Left lobe of liver (tissue), 2 donors: ENCODE measurements around the gene FSTL5. TPM values are rescaled to one million over a fixed set of nuclear protein-coding genes. Genes with fewer than 3 reads are reported as not detected.

Experiments
- ATAC-seq: fragments of 200-7000 bp; cut with Tn5 transposase; one replicate; pipeline ENCODE4 v1.9.1; 2020; ENCODE audit warnings: mild to moderate bottlenecking, moderate library complexity
- DNase-seq: peaks from one replicate; pipeline ENCODE4 v3.0.0-alpha.2; 2020; ENCODE audit warnings: low spot score
- total RNA-seq: library from RNA; stranded (reverse); gene quantifications from one replicate; pipeline ENCODE4 v1.2.1, GENCODE V29; 2021
- donor health status: DM: no; HTN: no; CAD: no; lungs with moderate emphysema.
- donor health status: DM: no; HTN: yes; CAD: no.

The FSTL5 gene
- total RNA-seq, 1 donor from 2014 or later: 0.68 TPM

DNA sequence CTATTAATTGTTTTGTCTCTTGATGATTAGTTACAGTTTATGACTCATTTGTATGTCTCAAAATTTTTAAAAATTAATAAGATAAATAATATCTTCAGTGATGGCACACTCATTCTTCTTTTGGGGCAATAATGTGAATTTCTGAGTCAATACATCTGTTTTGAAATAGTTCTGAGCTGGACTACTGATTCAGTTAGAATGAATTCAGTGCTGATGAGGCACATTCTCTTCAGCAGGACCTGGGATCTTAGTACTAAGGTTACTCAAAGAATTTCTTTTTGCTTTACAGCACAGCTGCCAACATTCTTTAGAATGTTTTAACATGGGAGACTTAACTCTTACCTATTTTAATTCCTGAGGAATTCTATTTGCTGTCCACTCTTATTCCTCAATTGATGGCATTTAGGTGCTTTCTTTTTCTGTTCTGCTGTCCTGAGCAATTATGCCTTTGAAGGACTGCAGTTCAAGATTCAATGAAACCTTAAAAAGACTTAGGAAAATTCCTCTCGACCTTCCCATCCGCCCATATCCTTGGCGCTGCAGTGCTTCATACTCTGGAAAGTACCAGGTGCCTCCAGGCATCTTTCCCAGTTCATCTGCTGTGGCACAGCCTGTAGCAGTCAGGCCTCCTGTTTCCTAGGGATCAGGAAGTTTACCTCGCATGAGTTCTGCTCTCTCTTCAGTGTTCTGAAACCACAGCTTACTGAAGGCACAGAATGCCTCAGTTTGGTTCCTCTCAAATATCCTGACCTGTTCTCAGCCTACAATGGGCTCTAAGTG, 213.7 kb downstream of the FSTL5 start:
- ATAC-seq (no peak), DNase-seq (no peak)

DNA sequence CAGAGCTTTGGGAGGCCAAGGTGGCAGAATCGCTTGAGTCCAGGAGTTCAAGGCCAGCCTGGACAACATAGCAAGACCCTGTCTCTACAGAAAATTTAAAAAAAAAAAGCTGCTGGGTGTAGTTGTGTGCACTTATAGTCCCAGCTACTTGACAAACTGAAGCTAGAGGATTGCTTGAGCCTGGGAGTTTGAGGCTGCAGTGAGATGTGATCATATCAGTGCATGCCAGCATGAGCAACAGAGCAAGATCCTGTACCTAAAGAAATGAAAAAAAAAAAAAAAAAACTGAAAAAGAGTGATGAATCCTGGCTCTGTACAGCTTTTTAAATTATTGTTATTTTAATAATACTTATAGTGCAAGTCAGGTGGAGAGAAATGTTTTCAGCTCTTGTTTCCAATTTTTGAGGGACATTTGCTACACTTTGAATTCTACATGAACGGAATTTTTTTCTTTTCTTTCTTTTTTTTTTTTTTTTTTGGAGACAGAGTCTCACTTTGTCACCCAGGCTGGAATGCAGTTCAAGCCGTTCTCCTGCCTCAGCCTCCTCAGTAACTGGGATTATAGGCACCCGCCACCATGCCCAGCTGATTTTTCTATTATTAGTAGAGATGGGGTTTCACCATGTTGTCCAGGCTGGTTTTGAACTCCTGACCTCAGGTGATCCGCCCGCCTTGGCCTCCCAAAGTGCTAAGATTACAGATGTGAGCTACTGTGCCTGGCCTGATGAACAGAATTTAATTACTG, 215.6 kb downstream of the FSTL5 start:
- no peak for DNase-seq

DNA sequence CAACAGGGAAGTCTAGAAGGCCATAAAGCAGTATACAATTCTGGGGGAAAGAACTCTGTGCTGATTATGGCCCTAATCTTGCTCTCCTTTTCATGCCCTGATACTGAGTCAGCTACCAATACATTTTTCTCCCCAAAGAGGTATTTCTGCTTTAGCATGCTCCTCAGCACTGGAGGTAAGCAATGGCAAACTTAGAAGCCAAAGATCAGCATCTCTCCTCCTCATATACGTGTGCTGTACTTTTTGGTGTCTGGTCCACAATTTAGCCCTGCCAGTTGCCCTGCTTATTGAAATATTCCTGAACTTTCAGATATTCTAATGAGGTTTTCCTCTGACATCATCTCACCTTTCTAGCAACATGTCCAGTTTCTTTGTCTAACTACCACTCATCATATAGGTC, 226.2 kb downstream of the FSTL5 start:
- no peak for DNase-seq
- ATAC-seq: no peak

More for the DNA sequence above, 215.6 kb downstream of the FSTL5 start:
- ATAC-seq: no peak

DNA sequence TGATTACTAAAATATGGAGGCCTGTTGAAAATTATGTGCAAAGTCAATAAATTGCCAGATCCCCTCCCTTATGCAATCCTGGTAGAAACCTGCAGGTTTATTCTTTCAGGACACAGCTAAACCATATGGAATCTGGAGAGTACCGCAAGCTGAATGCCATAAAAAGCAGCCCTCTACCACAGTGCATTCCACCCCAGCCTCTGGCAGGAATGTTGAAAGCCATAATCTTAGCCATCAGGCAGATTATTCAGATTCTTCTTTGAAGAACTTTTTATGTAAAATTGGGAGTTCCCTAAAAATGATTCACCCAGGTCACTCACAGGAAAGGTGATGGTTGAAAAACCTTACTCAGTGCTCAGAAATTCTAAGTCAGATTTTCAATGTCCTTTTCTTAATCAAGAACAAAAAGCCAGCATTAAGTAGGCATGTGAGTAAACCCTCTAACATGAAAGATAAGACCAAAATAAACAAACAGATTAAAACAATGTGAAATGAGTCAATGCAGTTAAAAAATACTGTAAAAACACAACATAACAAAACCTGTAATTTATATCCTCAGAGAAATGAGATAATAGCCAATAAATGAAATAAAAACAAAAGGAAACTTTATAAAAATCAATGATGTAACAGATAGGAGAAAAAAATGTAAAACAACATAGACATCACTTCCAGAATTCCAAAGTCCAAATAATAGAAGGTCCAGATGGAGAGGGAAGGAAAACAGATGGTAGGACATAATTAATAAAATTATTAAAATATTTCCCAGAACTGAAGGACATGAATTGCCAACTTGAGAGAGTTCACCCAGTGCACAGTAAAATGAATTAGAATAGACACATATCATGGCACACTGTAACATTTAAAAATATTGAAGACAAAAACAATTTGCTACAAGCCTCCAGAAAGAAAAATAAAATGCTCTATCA, 226.9 kb downstream of the FSTL5 start:
- no peak for DNase-seq
- ATAC-seq: no peak

DNA sequence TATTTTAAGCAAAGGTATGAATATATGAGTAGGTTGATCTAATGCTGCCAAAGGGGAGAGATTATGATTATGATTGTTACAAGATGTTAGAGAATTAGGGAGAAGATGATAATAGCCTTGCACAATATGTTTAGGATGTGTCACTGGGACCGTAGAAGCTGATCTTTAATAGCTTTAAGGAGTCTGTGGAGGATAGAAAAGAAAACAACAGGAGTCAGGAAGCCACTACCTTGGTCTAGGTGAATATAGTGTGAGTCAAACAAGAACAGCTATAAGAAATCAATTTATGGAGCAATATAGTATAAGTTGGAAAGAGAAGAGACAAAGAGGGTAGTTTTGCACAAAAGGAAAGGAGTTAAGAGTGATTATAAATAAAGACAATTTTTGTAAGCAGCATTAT, 232.7 kb downstream of the FSTL5 start:
- no peak for ATAC-seq
- no peak for DNase-seq

DNA sequence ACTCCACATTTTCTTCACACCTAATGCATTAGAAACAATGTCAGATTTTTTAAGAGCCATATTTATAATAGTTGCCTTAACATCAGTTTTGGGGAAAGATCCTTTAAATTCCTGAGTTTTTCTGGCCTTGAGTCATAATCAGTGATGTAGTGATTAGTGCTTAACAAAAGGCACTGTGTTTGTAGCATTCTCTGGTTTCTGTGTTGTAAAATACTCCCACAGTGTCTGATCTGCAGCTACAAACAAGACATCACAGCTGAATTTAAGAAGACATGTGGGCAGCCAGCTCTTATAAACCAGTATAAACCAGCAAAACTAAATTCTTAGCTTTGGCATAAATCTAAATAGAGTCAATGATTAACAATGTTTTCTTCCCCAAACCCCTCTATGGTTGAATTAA, 233.8 kb downstream of the FSTL5 start:
- no peak for ATAC-seq
- no peak for DNase-seq

DNA sequence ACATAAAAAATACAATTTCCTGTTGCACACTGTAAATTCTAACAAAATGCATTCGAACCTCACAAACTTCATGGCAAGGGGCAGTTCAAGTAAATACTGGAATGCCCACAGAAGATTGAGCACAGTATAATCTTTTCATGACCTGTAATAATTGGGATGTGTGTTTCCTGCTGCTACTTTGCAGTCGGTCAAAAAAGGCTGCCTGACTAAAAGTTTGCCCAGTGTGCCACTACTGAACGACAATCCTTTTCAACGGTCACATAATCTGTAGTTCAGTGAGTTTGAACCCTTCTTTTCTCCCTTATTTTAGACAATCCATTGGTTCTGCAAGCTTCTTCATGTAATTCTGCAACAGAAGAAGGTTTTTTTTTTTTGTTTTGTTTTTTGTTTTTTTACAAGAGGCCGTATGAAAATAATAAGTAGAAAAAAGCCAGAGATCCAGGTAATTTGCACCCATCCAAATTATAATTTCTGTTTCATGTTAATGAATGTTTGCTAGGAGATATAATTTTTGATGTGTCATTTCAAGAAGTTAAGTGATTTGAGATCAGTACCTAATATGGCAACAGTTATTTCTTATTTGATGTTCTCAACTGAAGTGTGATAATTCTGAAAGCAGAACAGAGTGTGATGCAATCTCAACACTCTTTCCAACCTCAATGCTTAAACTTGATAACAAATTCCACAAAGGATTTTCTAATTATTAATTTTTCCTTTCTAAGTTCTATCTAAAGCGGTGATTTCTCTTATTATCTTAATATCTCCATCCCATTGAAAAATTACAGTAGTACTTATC, 237.6 kb downstream of the FSTL5 start:
- peak; percentile 69 for ATAC-seq
- DNase-seq: no peak

DNA sequence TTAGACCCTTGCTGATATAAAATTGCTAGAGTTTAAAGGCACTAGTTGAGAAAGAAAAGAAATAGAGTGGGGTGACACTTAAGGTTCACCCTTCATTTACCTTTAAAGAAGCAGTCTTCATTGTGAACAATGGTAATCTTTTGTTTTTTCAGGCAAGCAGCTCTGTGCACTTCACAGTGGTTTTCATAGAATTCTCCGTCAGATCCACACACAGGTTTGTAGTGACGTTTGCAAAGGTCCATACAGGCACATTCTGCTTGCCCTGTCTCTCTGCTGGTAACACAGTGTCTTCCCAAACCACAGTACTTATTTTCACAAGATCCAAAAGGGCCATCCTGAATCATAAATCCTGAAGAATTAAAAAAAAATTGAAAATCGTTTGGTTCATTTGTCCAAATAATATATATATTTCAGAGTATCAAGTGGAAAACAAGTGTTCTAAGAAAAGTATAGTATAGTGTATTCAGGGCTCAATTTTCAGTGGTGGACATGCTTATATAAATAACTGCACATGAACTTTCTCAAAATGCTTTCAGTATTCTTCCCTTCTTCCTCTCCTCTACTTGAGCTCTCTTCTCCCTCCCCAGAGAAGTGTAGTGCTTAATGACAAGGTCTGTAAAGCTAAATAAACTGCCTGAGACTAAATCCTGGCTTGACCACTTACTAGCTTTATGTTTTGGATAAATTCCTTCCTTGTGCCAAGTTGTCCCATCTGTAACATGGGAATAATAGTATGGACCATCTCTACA, 243.3 kb downstream of the FSTL5 start:
- peak; percentile 81 for ATAC-seq
- no peak for DNase-seq

DNA sequence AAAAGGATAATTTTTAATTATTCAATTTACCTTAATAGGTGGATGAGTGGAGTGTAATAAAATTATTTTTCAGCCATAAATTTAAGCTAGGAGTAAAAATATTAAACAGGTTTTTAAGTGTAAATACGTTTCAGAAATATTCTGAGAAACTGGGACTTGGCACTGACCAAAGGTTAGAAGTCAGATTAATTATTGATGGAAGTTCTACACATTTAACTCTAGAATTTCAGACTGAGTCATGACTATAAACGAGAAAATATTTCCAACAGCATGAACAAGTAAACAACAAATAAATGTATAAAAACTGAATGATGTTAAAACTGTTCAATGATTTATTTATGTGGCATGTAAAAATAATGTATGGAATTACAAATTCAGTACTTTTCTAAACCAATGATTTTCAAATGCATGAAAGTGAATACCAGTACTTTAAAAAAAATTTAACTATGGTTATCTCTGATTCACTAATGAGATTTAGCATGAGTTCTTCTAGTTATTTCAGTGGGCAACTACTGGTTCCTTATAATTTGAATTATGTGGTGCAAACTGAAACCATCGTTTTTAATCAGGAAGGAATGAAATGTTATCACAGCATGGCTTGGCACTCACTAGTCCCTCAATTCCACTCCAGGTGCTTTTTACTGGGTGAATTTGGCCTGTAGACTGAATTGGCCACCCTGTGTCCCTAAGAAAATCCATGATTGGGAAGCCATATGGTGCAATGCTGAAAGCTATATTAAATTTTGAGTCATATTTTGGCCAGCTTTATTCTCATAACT, 244.2 kb downstream of the FSTL5 start:
- peak; percentile 74 for ATAC-seq
- no peak for DNase-seq

DNA sequence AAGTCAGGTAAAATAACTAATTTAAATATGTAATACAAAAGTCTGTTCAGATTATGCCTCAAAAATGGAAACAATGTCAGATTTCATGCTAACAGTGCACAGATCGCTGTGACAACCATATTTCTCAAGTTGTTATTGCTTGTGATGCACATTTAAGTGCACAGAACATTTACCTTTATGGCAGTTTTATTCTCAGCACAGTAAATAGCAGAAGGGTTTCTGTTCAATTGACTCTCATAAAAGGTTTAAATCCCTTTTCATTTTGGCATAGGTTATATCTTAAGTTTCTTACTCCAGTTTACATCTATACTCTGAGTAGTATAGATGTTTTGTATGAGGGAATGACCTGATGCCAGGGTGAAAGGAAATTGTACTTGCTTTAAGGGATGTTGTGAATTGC, 247.8 kb downstream of the FSTL5 start:
- no peak for DNase-seq
- ATAC-seq: no peak

DNA sequence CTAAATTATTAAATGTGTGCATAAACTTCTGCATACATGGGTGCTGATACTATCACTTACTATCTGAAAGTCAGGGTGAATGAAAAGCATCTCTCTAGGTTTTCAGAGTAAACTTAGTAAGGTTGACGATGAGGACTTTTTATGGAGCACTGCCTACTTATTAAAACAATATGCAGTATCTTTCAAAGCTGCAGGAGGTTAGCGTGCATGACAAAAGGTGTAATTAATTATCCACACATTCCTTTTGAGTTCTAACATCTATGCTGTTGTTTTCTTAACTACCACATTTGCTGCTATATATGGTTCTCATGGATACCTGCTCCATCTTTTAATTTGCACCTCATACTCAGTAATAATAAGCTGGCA, 256.2 kb downstream of the FSTL5 start:
- ATAC-seq: no peak

DNA sequence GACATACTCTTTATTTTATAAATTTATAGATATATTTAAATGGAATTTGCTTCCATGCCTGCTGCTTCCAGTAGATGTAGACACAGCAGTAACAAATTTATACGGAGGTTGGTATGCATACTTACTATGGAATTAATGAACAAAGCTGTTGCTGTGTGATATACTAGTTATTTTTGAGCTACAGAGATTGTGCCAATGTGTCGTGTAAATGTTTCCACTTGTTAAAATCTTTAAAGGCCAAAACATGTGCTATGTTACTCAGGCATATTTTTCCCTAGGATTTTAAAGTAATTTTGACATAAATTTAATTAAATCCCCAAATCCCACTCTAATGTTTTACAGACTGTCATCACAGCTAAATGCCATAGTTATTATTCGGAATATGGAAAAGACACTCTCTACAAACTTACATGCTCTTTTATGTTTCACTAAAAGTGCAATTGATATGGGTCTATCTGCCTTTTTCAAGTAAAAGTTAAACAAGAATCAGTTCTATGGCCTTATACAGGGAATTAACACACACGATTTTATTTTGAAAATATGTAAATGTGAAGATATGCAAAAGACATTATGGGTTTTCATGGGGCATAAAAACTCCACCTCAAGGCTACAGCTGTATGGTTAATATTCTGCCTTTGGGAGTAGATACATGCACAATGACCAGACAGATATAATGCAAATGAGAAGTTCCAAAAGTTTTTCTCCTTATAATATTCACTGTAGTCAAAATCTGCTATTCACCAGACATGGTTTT, 256.8 kb downstream of the FSTL5 start:
- no peak for ATAC-seq
- no peak for DNase-seq

More for the DNA sequence above, 256.2 kb downstream of the FSTL5 start:
- no peak for DNase-seq

DNA sequence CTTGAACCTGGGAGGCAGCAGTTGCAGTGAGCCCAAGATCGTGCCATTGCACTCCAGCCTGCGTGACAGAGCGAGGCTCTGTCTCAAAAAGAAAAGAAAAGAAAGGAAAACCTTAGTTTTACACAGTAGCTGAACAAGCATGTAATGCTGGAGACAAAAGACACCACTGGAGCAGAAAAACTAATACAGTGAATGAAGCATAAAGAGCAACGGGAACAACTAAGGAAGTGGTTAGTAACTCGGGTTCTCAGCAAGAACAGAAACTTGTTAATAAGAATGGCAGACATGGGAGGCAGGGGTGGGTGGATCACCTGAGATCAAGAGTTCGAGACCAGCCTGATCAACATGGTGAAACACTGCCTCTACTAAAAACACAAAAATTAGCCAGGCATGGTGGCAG, 263.7 kb downstream of the FSTL5 start:
- no peak for ATAC-seq
- DNase-seq: no peak

DNA sequence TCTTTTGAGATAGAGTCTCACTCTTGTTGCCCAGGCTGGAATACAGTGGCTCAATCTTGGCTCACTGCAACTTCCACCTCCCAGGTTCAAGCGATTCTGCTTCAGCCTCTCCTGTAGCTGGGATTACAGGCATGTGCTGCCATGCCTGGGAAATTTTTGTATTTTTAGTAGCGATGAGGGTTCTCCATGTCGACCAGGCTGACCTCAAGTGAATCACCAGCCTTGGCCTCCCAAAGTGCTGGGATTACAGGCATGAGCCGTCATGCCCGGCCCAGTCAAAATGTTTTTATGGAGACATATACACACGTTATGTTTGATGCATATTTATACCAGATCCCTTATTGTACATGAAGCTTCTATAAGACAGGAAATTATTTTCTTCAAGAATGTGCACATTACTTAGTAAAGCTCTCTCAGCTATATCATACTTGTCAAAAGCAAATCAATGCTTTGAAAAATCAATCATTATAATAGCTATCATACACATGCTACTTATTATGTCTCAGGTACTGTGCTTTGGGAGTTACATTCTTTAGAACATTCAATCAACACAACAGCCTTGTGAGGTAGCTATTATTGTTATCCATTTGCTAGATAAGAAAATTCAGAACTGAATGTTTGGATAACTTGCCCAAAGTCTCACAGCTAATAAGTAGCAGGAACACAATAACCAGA, 269.2 kb downstream of the FSTL5 start:
- ATAC-seq: no peak
- no peak for DNase-seq

DNA sequence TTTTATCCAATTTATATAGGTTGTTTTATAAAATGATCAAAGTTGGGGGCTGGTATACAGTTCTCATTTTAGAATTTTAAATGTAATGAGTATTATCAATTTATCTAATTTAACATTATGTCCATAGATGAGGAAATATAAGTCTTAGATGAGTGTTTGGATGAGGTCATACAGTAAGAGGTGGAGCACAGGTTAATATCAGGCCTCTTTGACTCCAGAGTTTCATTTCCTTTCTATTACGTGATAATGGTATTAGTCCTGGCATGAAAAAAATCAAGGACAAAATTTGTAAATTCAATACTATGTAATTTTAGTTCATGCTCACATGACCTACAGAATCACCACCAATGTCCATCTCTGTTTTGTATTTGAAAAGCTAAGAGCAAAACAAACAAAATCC, 269.8 kb downstream of the FSTL5 start:
- DNase-seq (no peak), ATAC-seq (no peak)

DNA sequence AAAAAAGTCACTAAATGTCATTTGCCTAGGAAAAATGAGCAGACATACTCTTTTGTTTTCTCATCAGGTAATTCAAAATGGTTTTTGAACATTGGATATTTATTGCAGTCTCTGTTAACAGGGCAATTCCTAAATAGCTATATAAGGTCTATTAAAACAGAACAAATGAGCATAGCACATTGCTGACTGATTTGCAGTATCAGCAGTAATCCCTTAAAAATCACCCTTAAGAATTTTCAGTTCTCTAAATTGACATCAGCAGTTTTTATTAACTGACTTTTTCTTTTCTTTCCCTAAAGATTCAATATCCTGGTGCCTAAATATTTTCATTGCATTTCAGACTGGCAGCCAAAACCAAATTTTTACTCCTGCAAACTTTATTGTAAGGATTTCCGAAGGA, 270.2 kb downstream of the FSTL5 start:
- ATAC-seq (no peak), DNase-seq (no peak)

DNA sequence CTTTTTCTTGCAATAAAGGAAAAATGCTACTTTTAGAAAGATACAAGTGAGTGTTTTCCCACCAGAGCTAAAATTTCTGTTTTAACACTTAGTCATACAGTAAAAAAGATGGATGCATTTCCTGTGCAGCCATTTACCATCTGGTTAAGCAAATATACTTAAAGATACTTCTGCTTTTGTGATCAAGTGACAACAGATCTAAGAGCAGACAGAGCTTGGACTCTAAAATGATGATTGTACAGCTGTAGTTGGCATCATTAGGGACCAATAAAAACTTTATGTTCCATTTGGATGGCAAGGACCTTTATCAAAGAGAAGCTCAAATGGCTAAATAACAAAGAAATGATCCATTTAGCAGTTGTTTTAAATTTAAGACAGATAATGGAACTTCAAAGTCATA, 270.8 kb downstream of the FSTL5 start:
- ATAC-seq (no peak), DNase-seq (no peak)

DNA sequence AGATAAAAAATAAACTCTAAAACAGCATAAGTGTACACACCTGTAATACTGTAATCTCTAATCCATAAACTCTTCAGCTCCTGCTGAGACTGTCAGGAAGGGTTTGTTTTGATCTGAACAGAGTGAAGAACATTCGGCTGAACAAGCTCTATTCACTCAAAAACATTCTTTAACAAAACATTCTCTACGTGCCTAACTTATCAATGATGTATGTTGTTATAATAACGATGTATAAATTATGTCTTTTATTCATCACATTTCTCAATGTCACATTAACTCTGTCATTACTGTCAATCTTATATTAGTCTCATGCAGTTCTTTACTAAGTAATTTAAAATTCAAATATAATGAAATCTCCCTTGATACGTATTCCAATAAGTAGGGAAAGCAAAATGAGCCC, 280.6 kb downstream of the FSTL5 start:
- ATAC-seq (no peak), DNase-seq (no peak)
